Hematopoietic multipotent progenitor cell treated with erythropoietin and hydrocortisone succinate and interleukin-3 and kit ligand, for 4 days (in vitro differentiated cells): ENCODE measurements around the gene FN3KRP.

Source experiments
- DNase-seq: peaks from one replicate; pipeline ENCODE4 v3.0.0-alpha.2; 2015

Gene FN3KRP, protein sequence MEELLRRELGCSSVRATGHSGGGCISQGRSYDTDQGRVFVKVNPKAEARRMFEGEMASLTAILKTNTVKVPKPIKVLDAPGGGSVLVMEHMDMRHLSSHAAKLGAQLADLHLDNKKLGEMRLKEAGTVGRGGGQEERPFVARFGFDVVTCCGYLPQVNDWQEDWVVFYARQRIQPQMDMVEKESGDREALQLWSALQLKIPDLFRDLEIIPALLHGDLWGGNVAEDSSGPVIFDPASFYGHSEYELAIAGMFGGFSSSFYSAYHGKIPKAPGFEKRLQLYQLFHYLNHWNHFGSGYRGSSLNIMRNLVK

DNA sequence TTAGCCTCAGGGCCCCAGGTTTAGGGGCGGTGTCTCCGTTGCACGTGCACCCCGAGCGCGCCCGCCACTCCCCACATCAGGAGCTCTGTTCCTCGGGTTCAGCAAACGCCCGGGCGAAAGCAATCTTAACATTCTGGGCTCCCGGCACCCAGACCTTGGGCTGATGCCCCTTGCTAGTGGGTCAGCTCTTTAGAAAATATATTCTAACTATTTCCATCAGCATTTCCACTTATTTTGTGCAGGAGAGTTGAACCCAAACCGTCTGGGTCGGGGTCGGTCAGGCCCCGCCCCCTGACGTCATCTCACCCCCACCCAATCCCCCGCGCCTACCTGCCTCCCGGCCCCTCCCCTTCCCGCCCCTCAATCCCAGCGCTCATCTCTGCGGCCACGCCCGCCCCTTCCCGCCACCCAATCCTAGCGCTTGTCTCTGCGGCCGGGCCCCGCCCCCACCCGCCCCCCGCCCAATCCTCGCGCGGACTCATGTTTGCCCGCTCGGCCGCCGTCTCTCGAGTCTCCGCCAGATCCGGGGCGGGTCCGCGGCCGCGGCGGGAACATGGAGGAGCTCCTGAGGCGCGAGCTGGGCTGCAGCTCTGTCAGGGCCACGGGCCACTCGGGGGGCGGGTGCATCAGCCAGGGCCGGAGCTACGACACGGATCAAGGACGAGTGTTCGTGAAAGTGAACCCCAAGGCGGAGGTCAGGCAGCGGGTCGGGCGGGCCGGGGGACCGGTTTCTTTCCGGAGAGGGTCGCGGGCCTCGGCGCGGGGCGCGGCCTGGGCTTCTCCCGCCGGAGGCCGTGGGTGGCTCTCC, at the start of gene FN3KRP:
Gene FN3KRP, plus strand, starts transcription at position 504 of the 808 bp plus-strand sequence. Its CDS starts 50 bp downstream, at position 554.
- peak; percentile 97 for DNase-seq

DNA sequence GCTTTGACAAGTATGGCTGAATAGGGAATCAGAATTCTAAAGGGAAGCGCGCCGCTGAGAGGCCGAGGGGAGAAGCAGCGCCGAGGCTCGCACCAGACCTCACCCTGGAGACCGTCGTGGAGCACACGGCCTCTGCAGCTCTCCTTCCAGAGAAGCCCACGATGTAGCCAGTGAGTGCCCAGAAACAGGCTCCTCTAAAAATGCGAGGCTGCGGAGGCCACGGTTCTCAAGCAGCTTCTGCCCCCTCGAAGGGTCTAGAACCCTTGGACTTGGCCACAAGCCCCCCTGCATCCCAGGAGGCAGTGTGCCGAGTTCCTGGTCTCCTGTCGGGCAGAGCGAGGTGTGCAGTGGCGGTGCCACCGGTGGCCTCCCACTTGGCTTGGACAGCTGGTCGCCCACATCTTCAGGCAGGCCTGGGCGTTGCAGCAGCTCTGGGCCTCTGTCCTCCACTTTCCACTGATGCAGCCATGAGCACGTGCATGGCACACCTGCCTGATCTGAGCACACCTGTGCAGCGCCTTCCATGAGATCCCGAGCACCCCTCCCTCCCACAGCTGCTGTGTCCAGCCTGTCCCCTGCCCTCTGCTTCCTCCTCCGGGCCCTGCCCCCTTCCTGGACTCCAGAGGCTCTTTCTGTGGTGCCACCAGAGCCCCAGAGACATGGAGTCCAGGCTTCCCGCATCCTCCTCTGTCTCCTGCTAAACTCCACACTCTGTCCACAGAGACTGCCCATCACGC, 49.4 kb upstream of the FN3KRP start:
- no peak for DNase-seq

DNA sequence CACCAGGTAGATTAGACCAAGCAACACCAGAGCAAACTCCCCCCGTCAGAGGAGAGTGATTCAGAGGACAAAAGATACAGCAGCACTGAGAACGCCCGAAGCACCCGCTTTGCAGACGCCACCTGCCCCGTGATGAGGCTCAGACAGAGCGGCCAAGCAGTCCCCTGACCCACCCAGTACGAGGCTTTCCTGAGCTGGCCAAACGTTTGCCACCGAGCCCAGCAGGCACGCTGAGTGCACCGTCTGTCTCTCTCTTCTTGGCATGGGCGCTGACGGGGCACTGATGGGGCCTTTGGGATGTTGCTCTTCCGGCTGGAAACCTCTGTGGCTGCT, 48.9 kb upstream of the FN3KRP start:
- no peak for DNase-seq

DNA sequence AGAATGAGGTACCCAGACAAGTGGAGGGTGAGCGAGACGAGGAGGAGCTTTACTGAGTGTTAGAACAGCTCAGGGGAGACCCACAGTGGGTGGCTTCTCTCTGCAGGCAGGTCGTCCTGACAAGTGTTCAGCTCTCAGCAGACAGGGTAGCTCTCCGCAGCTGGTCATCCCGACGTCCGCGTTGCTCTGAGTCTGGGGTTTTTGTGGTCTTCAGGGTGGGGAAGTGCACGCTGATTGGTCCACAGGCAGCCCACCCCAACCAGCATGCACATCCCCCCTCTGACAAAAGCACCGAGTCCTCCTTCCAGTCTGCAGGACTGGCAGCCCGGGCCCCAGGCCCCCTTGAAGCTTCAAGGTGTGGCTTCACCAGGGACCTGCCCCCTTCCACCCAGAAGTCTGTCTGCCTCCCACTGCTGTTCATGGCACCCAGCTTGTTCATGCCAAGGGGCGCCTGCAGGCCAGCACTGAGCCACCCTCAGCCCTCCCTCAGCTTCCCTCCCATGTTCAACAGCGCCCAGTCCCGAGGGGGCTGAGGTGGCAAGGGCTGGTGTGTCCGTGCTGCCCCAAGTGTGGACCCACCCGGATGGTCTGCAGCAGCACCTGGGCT, 48.4 kb upstream of the FN3KRP start:
- DNase-seq = no peak

DNA sequence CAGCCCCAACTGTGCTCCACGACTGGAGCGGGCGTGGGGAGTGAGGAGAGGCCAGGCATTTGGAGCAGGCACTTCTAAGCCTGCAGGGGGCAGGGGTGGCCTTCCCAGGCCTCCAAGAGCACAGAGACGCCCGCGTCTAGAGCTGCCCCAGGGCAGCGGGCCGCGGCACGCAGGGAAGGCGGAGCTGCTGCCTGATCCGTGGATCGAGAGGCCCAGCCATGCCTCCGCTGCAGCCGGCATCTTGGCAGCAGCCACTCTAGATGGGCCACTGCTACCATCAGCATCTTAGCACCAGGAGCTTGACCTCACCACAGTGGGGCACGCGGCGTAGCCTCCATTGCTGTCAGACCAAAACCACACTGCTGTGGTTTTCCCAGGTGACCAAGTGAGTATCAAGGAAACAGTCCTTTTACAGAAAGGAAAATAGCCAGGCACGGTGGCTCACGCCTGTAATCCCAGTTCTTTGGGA, 47.8 kb upstream of the FN3KRP start:
- DNase-seq = peak; percentile 94

DNA sequence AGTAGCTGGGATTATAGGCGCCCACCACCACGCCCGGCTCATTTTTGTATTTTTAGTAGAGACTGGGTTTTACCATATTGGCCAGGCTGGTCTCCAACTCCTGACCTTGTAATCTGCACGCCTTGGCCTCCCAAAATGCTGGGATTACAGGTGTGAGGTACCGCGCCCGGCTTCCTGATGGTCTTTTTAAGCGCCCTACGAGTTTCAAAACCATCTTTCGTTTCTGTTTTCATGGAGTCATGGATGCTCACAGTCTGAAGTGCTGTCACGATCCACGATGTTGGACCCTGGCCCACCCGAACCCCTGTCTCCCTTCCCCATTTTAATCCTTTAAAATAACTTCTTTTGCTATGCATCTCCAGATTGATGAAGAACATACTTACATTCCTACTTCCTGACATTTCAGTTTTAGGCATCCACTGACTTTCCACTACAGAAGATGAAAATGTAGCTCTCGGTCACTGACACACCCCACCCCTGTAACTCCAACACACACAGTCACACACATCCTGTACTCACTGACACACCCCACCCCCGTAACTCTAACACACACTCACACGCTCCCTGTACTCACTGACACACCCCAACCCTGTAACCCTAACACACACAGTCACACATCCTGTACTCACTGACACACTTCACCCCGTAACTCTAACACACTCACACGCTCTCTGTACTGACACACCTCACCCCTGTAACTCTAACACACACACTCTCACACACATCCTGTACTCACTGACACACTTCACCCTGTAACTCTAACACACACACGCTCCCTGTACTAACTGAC, 45.6 kb upstream of the FN3KRP start:
- no peak for DNase-seq

DNA sequence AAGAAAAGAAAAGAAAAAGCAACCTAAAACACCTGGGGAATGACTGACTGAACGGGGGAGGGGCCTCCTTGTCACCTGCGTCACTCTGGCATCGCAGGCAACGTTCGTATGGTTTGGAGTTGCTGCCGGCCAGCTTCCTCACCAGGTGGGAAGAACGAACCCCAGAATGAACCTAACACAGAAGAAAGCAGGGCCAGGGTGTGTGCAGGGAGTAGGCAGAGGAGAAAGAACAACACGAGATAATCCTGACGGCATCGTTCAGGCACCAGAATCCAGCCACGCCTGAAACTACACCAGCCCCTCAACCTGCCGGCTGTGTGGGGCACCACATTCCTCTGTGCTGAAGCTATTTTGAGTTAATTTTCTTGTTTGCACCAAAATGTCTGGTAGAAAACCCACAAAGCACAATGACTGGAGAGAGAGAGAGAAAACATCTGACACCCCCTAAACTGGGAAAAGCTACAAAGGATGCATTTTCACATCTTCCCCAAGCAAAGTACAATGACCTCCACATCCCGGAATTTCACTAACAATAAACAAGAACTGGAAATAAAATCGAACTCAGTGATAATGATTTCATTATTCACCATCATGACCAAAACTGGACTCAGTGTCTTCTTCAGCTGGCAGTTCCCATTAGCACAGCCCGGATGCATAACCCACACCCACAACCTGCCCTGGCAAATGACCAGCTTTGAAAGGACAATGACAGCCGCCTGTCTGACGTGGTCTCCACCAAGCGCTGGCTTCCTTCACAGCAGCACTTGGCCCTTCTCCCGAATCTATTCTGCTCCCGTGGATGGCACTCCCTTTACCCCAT, 41.6 kb upstream of the FN3KRP start:
- DNase-seq = no peak

DNA sequence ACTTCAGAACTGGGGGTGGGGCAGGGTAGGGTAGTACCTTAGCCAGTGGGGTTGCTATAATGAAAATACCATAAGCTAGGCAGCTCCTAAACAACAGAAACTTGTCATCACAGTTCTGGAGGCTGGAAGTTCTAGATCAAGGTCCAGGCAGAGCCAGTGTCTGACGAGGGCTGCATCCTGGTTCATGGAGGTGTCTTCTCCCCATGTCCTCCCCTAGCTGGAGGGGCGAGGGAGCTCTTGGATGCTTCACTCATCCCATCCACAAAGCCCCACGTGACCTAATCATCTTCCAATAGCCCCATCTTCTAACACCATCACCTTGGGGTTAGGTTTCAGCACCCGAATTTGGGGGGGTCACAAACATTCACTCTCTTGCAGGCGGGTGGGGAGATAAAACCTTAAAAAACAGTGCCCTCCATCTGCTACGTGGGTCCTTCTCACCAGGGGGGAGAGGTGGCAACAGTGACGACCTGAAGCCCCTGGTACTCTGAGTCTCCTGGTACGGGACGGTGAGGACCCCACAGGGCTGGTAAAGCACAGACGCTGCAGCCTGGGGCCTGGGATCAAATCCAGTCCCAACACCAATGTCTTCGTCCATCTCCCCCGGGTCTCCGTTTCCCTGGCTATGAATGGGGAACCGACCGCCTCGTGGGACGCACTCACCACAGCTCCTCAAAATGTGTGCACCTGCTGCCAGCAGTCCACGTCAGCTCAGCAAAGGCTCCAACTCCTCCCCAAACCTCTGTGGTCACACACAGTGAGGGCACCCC, 40.8 kb upstream of the FN3KRP start:
- DNase-seq = no peak

DNA sequence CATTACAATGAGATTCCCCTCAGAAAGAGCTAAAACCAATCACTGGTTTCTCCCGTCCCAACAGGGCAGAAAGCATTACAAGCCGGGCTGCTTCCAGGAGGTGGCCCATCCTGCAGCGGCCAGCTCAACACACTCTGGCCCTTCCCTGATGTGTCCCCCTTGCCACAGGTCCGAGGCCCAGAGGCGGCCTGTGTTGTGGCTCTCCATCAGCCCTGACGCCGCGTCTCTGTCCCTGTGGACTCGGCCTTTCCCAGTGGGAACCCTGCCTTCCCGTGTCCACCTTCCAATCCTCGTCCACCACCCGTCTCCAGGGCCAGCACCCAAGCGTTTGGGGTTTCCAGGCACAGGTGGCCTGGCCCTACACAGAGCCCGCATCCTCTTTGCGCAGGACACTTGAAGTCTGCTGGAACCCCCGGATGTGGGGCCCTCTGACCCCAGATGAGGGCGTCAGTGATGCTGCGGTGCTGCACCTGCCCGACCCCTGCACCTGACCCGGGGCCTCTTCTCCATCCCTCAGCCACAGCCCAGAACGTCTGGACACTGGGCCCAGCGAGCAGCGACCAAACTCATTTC, 39.1 kb upstream of the FN3KRP start:
- no peak for DNase-seq

DNA sequence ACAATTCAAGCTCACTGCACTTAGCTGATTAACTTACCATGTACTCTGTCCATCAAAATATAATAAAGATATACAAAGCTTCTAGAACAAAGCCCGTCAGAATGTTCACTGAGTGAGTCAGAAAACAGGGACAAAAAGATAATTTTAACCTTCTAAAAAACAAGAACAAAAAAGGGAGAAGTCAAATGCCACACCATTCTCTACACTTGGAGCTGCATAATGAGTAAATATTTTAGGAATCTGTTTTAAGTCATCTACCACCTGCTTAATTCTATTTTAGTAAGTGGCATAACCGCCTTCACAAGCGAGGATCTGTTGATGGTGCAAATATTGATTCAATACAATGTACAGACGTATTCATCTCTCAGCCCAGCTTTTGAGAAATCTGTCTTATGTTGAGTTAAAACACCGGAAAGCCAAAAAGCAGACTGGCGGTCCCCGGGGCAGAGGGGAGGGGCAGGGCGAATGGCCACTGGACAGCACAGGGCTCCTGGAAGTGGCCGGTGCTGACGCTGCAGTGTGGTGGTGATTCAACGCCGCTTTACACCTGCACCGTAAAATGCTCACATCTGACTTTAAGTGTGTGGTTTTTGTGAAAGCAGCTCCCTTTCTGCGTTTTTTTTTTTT, 38.1 kb upstream of the FN3KRP start:
- DNase-seq = no peak

DNA sequence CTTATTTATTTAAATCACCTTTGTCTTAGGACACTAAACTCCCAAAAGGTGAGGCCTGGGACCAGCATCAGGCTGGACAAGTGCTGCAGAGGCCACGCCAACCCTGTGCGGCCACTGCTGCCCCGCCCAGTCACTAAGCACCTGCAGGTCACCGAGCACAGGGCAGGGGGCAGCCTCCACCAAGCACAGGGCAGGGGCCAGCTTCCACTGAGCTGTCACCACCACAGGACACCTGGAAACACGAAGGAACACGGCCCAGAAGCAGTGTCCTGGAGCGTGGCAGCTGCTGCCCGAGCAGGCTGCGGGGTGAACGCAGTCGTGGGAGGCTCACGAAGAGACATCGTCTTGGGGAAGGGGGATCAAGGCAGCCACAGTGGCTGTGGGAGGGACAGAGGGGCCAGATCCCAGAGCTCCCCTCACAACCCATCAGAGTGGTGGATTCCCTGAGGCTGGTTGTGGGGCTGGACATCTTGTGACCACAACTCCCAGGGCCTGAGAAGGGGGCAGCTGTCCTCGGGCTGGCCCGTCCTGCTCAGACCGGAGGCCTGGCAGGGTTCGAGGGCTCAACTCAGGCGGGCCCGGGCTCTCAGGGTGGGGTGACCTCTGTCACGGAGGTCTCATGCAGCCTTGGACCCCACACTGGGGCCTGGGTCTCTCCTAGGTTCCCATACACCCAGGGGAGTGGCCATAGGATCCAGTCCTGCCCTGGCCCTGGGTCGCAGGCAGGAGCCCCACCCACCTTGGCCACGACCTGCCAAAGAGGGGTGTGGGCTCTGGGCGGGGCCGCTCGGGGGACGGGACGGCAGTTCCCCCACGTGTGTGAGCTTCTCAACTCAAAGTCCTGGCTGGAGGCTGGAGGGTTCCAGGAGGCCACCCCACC, 36.7 kb upstream of the FN3KRP start:
- DNase-seq = no peak

DNA sequence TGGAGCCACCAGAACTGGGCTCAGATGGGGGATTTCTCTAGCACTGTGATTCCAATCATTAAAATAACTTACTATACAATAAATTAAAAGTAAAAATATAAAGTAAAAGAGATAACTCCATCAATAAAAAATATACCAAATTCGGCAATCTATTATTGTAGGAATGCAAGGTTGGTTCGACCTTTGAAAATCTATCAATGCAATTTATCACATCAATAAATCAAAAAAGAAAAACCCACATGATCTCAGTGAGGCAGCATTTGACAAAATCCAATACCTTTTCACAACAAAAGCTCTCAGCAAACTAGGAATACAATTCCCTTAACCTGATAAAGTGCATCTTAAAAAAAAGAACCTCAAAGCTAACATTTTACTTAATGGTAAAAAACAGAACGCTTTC, 35.0 kb upstream of the FN3KRP start:
- DNase-seq = no peak

DNA sequence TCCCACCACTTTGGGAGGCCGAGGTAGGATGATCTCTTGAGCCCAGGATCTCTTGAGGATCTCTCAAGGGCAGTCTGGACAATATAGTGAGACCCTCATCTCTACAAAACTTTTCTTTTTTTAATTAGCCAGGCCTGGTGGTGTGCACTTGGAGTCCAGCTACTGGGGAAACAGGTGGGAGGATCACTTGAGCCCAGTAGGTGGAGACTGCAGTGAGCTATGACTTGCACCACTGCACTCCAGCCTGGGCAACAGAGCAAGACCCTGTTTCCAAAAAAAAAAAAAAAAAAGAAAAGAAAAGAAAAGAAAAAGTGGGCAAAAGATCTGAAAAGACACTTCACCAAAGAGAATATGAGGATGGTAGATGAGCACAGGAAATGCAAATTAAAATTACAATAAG, 33.0 kb upstream of the FN3KRP start:
- no peak for DNase-seq

DNA sequence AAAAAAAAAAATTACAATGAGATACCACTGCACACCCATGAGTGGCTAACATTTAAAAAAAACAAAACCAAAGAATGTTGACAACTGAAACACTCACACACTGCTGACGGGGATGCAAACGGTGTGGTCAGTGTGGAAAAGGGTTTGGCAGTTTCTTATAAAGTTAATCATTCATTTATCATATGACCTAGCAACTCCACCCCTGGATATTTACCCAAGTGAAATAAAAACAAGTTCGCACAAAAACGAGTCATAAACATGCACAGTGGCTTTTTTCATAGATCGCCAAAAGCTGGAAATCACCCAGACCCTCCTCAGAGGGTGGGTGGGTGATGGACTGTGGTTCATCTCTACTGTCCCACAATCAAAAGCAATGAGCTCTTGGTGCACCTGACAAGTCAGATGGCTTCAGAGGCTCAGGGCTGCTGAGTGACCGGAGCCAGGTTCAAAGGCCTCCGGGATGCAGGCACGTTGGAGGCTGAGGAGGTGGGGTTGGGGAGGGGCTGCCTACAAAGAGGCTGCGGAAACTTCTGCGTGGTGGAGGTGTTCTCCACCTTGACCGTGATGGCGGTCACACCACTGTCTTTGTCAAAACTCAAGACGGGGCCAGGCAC, 32.2 kb upstream of the FN3KRP start:
- no peak for DNase-seq

DNA sequence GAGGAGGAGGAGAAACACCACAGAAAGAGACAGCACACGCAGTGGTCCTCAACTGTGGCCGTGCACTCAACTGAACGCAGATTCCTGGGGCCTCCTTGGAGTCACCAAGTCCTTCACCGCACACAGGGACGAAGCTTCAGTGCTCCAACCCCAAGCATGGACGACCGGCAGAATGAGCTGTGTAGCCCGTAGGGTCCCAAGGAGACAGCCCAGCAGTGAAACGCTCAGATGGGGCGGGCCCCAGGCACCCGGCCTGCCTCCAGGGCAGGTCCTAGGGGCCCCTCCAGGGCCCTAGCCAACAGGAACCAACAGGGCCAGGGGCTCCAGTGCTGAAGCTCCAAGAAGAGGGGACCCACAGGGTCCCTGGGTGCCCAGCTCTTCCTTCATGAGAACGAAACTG, 31.2 kb upstream of the FN3KRP start:
- DNase-seq = no peak

DNA sequence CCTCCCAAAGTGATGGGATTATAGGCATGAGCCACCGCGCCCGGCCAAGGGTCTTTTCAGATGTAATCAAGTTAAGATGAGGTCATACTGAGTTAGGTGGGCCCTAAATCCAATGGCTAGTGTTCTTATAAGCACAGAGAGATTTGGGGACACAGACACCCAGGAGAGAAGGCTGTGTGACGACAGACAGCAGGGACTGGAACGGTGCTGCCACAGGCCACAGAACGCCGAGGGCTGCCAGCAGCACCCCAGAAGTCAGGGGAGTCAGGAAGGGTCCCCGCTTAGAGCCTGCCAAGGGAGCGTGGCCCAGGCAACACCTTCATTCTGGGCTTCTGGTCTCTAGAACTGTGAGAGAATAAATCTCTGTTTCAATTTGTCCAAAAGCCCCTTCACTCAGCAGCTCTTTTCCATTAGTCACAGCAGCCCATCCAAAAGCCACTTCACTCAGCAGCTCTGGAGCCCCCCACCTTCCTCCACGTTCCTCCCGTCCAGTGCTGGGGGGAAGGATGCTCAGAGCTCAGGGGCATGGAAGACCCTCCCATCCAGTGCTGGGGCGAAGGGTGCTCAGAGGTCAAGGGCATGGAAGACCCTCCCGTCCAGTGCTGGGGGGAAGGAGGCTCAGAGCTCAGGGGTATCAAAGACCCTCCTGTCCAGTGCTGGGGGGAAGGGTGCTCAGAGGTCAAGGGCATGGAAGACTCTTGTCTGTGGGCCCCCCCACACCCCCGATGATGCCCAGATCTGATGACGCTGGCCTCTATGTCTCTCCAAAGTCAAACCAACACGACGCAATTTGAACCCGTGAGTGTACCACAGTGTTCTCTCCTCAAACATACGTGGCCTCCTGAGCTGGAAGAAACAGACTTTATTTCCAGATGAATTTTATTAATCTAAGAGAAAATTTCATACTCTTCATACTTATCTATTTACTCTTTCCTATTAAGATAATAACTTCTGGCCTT, 29.9 kb upstream of the FN3KRP start:
- no peak for DNase-seq

DNA sequence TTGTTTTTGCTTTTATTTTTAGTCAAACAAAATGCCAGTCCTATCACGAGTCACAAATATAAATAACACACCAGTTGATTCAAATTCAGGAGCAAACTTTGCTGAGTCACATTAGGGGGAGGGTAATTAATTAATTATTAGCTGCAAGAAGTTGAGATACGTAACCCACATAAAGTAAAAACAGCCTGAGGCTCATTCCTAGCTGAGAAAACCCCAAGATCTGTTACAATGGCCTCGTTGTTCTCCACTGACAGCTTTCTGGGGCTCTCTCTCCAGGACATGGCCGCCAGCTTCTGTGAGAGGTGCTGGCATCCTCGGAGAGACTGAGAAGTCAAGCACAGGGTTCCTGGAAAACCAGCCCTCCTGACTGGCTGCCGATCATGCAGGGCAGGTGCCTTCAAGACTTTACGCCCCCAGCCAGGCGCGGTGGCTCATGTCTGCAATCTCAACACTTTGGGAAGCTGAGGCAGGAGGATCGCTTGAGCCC, 29.1 kb upstream of the FN3KRP start:
- DNase-seq = no peak
